ENCODE results near the gene RIC8A. TPM values are rescaled to one million over a fixed set of nuclear protein-coding genes. Genes with fewer than 3 reads are reported as not detected.

The RIC8A gene
- total RNA-seq, 2 donors from 2014 or later = 77.1 to 92.6 TPM

DNA sequence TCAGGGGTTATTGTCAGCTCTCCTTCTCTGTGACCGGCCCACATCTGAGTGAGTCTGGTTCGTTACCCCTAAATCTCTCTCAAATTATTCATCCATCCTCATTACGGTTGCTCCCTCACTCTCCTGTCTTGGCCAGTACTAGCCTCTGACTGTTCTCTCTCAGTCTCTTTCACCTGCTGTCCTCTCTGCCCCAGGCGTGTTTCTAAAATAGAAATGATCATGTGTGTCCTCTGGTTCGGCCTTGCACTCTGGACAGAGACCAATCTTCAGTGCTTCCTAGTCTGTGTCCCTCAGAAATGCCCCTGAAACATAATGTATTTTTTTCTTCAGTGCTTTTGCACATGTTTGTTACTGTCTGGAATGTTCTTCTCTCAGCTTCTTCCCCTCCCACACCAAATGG is 34.1 kb downstream of the RIC8A start:
- Mint-ChIP-seq H3K9me3 (no peaks in the 10 kb centered on the region), H3K27me3 (ENCODE audit: insufficient read depth) (no peaks in the 10 kb centered on the region), H3K4me3 (no peak overlapping the region), H3K4me1 (peaks cover 4% of the 10 kb centered on the region), H3K36me3 (ENCODE audit: low read depth) (peaks cover 71% of the 10 kb centered on the region), H3K27ac (no peak overlapping the region)
- peaks cover 70% of the 10 kb centered on the region for H3K36me3 ChIP-seq (ENCODE audit: control insufficient read depth, insufficient read depth, low read length)
- H3K9ac ChIP-seq (ENCODE audit: extremely low read depth, low read length, poor library complexity, severe bottlenecking) = no peak overlapping the region
- DNase-seq = no peak
- no peaks in the 10 kb centered on the region for H3K27me3 ChIP-seq (ENCODE audit: control insufficient read depth, insufficient read depth, low read length, poor library complexity, severe bottlenecking)
- no peak overlapping the region for H3K4me3 ChIP-seq (ENCODE audit: low read length)
- no peaks in the 10 kb centered on the region for H3K9me3 ChIP-seq (ENCODE audit: control insufficient read depth, low read length)
- TF ChIP-seq, protein P1, sequence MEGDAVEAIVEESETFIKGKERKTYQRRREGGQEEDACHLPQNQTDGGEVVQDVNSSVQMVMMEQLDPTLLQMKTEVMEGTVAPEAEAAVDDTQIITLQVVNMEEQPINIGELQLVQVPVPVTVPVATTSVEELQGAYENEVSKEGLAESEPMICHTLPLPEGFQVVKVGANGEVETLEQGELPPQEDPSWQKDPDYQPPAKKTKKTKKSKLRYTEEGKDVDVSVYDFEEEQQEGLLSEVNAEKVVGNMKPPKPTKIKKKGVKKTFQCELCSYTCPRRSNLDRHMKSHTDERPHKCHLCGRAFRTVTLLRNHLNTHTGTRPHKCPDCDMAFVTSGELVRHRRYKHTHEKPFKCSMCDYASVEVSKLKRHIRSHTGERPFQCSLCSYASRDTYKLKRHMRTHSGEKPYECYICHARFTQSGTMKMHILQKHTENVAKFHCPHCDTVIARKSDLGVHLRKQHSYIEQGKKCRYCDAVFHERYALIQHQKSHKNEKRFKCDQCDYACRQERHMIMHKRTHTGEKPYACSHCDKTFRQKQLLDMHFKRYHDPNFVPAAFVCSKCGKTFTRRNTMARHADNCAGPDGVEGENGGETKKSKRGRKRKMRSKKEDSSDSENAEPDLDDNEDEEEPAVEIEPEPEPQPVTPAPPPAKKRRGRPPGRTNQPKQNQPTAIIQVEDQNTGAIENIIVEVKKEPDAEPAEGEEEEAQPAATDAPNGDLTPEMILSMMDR (conservative IDR thresholded peaks at IDR 0.05) = no peak
- H3K27ac ChIP-seq (ENCODE audit: low read depth, low read length) = no peak overlapping the region
- peaks cover 3% of the 10 kb centered on the region for H3K4me1 ChIP-seq (ENCODE audit: control insufficient read depth, insufficient read depth, low read length)
- WGBS, 2 experiments (ENCODE audit: insufficient coverage in 1 of 2, insufficient read length in 1 of 2) = 94 to 99% methylated on average over 5 of the region's 5 CpGs

DNA sequence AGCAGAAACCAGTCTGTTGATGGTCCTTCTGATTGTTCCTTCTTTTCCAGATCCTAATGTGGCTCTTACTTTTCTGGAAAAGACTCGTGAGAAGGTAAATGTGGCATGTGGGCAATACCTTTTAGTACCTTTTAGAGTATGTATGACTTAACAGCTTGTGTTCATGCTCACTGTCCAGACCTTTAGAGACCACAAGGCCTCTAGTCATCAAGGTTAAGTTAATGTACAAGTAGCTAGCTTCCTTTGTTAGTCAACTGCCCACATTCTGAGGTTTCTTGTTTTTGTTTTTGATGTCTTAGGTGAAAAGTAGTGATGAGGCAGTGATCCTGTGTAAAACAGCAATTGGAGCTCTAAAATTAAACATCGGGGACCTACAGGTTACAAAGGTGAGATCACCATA is 36.9 kb downstream of the RIC8A start:
- no peaks in the 10 kb centered on the region for H3K27me3 Mint-ChIP-seq (ENCODE audit: insufficient read depth)
- TF ChIP-seq, protein P1 (conservative IDR thresholded peaks at IDR 0.05) = no peak
- Histone ChIP-seq H3K36me3 (ENCODE audit: control insufficient read depth, insufficient read depth, low read length) (peaks cover 92% of the 10 kb centered on the region), H3K27ac (ENCODE audit: low read depth, low read length) (no peak overlapping the region), H3K4me1 (ENCODE audit: control insufficient read depth, insufficient read depth, low read length) (no peaks in the 10 kb centered on the region), H3K9me3 (ENCODE audit: control insufficient read depth, low read length) (no peaks in the 10 kb centered on the region), H3K9ac (ENCODE audit: extremely low read depth, low read length, poor library complexity, severe bottlenecking) (no peak overlapping the region), H3K4me3 (ENCODE audit: low read length) (no peak overlapping the region), H3K27me3 (ENCODE audit: control insufficient read depth, insufficient read depth, low read length, poor library complexity, severe bottlenecking) (no peaks in the 10 kb centered on the region)
- no peaks in the 10 kb centered on the region for H3K9me3 Mint-ChIP-seq
- no peak for DNase-seq
- WGBS, 2 experiments (ENCODE audit: insufficient coverage in 1 of 2, insufficient read length in 1 of 2) = 96 to 100% methylated on average over 1 to 2 of the region's 2 CpGs
- H3K27ac Mint-ChIP-seq = no peak overlapping the region
- H3K4me3 Mint-ChIP-seq = no peak overlapping the region
- H3K36me3 Mint-ChIP-seq (ENCODE audit: low read depth) = peaks cover 89% of the 10 kb centered on the region
- H3K4me1 Mint-ChIP-seq = no peaks in the 10 kb centered on the region

DNA sequence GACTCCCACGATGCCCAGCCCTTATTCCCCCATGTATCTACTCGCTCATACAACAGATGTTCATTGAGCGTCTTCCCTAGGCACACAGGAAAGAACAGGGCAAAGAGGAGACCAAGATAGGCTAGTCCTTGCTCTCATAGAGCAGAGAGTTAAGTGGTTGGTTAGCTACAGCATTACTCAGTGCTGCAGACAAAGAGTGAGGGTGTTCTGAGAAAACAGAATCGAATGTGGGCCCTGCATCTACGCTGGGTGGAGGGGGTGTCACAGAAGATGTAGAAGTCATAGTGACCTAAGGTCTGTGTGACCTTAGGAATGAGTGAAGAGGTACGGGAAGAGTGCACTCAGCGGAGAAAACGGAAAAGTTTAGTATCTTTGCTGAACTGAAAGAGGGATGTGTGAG is 41.6 kb downstream of the RIC8A start:
- H3K27me3 Mint-ChIP-seq (ENCODE audit: insufficient read depth) = no peaks in the 10 kb centered on the region
- no peak for DNase-seq
- Histone ChIP-seq H3K27me3 (ENCODE audit: control insufficient read depth, insufficient read depth, low read length, poor library complexity, severe bottlenecking) (no peaks in the 10 kb centered on the region), H3K9me3 (ENCODE audit: control insufficient read depth, low read length) (no peaks in the 10 kb centered on the region), H3K9ac (ENCODE audit: extremely low read depth, low read length, poor library complexity, severe bottlenecking) (no peak overlapping the region), H3K27ac (ENCODE audit: low read depth, low read length) (no peak overlapping the region), H3K36me3 (ENCODE audit: control insufficient read depth, insufficient read depth, low read length) (peaks cover 88% of the 10 kb centered on the region), H3K4me1 (ENCODE audit: control insufficient read depth, insufficient read depth, low read length) (no peaks in the 10 kb centered on the region), H3K4me3 (ENCODE audit: low read length) (no peak overlapping the region)
- TF ChIP-seq, protein P1 (conservative IDR thresholded peaks at IDR 0.05) = no peak
- H3K4me3 Mint-ChIP-seq = no peak overlapping the region
- no peaks in the 10 kb centered on the region for H3K9me3 Mint-ChIP-seq
- no peak overlapping the region for H3K27ac Mint-ChIP-seq
- WGBS, 2 experiments (ENCODE audit: insufficient coverage in 1 of 2, insufficient read length in 1 of 2) = 83 to 84% methylated on average over 8 of the region's 8 CpGs
- peaks cover 81% of the 10 kb centered on the region for H3K36me3 Mint-ChIP-seq (ENCODE audit: low read depth)
- no peaks in the 10 kb centered on the region for H3K4me1 Mint-ChIP-seq
